H1 (cell line): Measurements from ENCODE around the gene STARD7. TPM values are rescaled to one million over a fixed set of nuclear protein-coding genes. Genes with fewer than 3 reads are reported as not detected.

Source experiments
- CTCF ChIA-PET: fragments of 300-600 bp; sonication (Branson Sonifier 250); formaldehyde crosslinking; loops from one replicate; lab custom pipeline; 2021; ENCODE audit not compliant: partially characterized antibody; lab: Charles Lee
- POLR2A ChIA-PET: fragments of 300-600 bp; sonication (Branson Sonifier 250); formaldehyde crosslinking; loops from one replicate; lab custom pipeline; 2021; ENCODE audit warnings: inconsistent platforms; ENCODE audit not compliant: partially characterized antibody; lab: Charles Lee
- DNase-seq, 2 experiments: peaks; one replicate each; pipeline versions ENCODE4 v3.0.0 to v3.0.0-alpha.2; 2010 to 2022; ENCODE audit warnings: low spot score in 2 of 2, low read depth in 1 of 2, mixed read lengths in 1 of 2
- FAIRE-seq: peaks from 2 replicates; lab custom pipeline; 2011; peaks lifted over from hg19 to GRCh38; lab: Jason Lieb, UNC
- H2AFZ ChIP-seq: 2 replicates; pipeline ENCODE4 v1.8.1; 2012; ENCODE audit warnings: low read length, inconsistent platforms
- H2AK5ac ChIP-seq: 2 replicates; pipeline ENCODE4 v1.6.1; 2013; ENCODE audit warnings: low read depth, low read length
- H2BK120ac ChIP-seq: replicated peaks from 2 replicates; pipeline ENCODE3; 2013; ENCODE audit warnings: low read depth, low read length, inconsistent platforms
- H2BK12ac ChIP-seq: 2 replicates; pipeline ENCODE4 v1.6.1; 2013; ENCODE audit warnings: low read depth, low read length
- H2BK15ac ChIP-seq: 2 replicates; pipeline ENCODE4 v1.6.1; 2013; ENCODE audit warnings: low read length
- H2BK20ac ChIP-seq: 2 replicates; pipeline ENCODE4 v1.6.1; 2013; ENCODE audit warnings: low read length
- H2BK5ac ChIP-seq: 2 replicates; pipeline ENCODE4 v1.6.1; 2013; ENCODE audit warnings: low read depth, low read length
- H3K14ac ChIP-seq: 2 replicates; pipeline ENCODE4 v1.6.1; 2013; ENCODE audit warnings: inconsistent platforms; ENCODE audit not compliant: insufficient read length
- H3K18ac ChIP-seq: 2 replicates; pipeline ENCODE4 v1.6.1; 2013; ENCODE audit warnings: low read length; ENCODE audit errors: extremely low read depth
- H3K23ac ChIP-seq: 2 replicates; pipeline ENCODE4 v1.6.1; 2013; ENCODE audit warnings: inconsistent platforms; ENCODE audit not compliant: insufficient read length
- H3K23me2 ChIP-seq: 2 replicates; pipeline ENCODE4 v1.6.1; 2013; ENCODE audit warnings: low read depth, low read length
- H3K27ac ChIP-seq: 2 replicates; pipeline ENCODE4 v1.6.1; 2011; ENCODE audit warnings: low read depth, low read length, inconsistent platforms
- H3K27me3 ChIP-seq, 4 experiments: replicated peaks in 1 of 4; 1 replicate in 1 of 4; 2 replicates in 3 of 4; pipeline versions ENCODE4 v1.6.1 to v1.8.1; 2011 to 2013; ENCODE audit warnings: low read length in 3 of 4, mild to moderate bottlenecking in 3 of 4, inconsistent platforms in 2 of 4, mixed read lengths in 2 of 4, moderate library complexity in 1 of 4; ENCODE audit not compliant: control insufficient read depth in 3 of 4, insufficient read depth in 3 of 4; ENCODE audit errors: extremely low read depth in 1 of 4
- H3K36me3 ChIP-seq, 4 experiments: 2 replicates each; pipeline versions ENCODE4 v1.6.1 to v1.8.1; 2011 to 2013; ENCODE audit warnings: mild to moderate bottlenecking in 4 of 4, low read length in 3 of 4, moderate library complexity in 2 of 4, control low read depth in 1 of 4, inconsistent platforms in 1 of 4; ENCODE audit not compliant: insufficient read depth in 4 of 4, control insufficient read depth in 2 of 4
- H3K4ac ChIP-seq: replicated peaks from 2 replicates; pipeline ENCODE3; 2013; ENCODE audit warnings: low read length, low read depth, mixed read lengths, inconsistent platforms; ENCODE audit not compliant: insufficient read length
- H3K4me1 ChIP-seq, 4 experiments: replicated peaks in 1 of 4; 1 replicate in 1 of 4; 2 replicates in 3 of 4; pipeline versions ENCODE4 v1.6.1 to v1.8.1; 2011 to 2013; ENCODE audit warnings: low read length in 3 of 4, inconsistent platforms in 2 of 4, mixed read lengths in 1 of 4; ENCODE audit not compliant: insufficient read depth in 4 of 4, control insufficient read depth in 3 of 4
- H3K4me2 ChIP-seq, 2 experiments: 2 replicates each; pipeline versions ENCODE4 v1.6.1 to v1.8.1; 2011 to 2013; ENCODE audit warnings: low read depth in 2 of 2, low read length in 2 of 2, control low read depth in 1 of 2, inconsistent platforms in 1 of 2, mild to moderate bottlenecking in 1 of 2; ENCODE audit not compliant: insufficient read depth in 1 of 2
- H3K4me3 ChIP-seq, 4 experiments: fragments of 200-600, 300-600 bp in 1 of 4; sonication (generic), shearing (Covaris generic), sonication (Bioruptor Twin) in 1 of 4; 2 replicates each; pipeline versions ENCODE4 v1.5.1 to v1.8.1; 2011 to 2016; ENCODE audit warnings: low read length in 4 of 4, low read depth in 3 of 4, control low read depth in 2 of 4, inconsistent platforms in 2 of 4, mild to moderate bottlenecking in 2 of 4, mixed read lengths in 1 of 4, moderate library complexity in 1 of 4; ENCODE audit not compliant: insufficient read depth in 2 of 4; ENCODE audit errors: extremely low read depth in 1 of 4
- H3K56ac ChIP-seq: replicated peaks from 2 replicates; pipeline ENCODE3; 2013; ENCODE audit warnings: low read depth, mild to moderate bottlenecking, mixed read lengths, low read length, inconsistent platforms; ENCODE audit not compliant: insufficient read length
- H3K79me1 ChIP-seq: 2 replicates; pipeline ENCODE4 v1.6.1; 2013; ENCODE audit warnings: low read depth, low read length, control low read depth
- H3K79me2 ChIP-seq, 2 experiments: 2 replicates each; pipeline versions ENCODE4 v1.6.1 to v1.8.1; 2012 to 2013; ENCODE audit warnings: low read length in 2 of 2, mild to moderate bottlenecking in 2 of 2, inconsistent platforms in 1 of 2; ENCODE audit not compliant: insufficient read depth in 2 of 2, control insufficient read depth in 1 of 2
- H3K9ac ChIP-seq, 4 experiments: replicated peaks in 1 of 4; 1 replicate in 1 of 4; 2 replicates in 3 of 4; pipeline versions ENCODE4 v1.6.1 to v1.8.1; 2011 to 2013; ENCODE audit warnings: low read depth in 3 of 4, low read length in 3 of 4, control low read depth in 2 of 4, mild to moderate bottlenecking in 2 of 4, moderate library complexity in 2 of 4, inconsistent platforms in 1 of 4; ENCODE audit errors: extremely low read depth in 1 of 4
- H3K9me3 ChIP-seq, 2 experiments: 2 replicates each; pipeline versions ENCODE4 v1.6.1 to v1.8.1; 2012 to 2013; ENCODE audit warnings: mild to moderate bottlenecking in 2 of 2, moderate library complexity in 2 of 2, control low read depth in 1 of 2, inconsistent platforms in 1 of 2, low read depth in 1 of 2, low read length in 1 of 2, mixed read lengths in 1 of 2; ENCODE audit not compliant: insufficient read depth in 2 of 2
- H4K20me1 ChIP-seq, 2 experiments: replicated peaks in 1 of 2; 2 replicates each; pipeline versions ENCODE3 to v1.8.1; 2011 to 2013; ENCODE audit warnings: inconsistent platforms in 2 of 2, low read length in 2 of 2, mild to moderate bottlenecking in 1 of 2; ENCODE audit not compliant: insufficient read depth in 2 of 2, control insufficient read depth in 1 of 2
- H4K5ac ChIP-seq: 2 replicates; pipeline ENCODE4 v1.6.1; 2013; ENCODE audit warnings: low read length, low read depth, mixed read lengths, inconsistent platforms; ENCODE audit not compliant: insufficient read length
- H4K8ac ChIP-seq: 2 replicates; pipeline ENCODE4 v1.8.0; 2013; ENCODE audit warnings: mild to moderate bottlenecking, moderate library complexity, low read length, inconsistent platforms; ENCODE audit not compliant: insufficient read depth; ENCODE audit errors: extremely low read depth
- H4K91ac ChIP-seq: replicated peaks from 2 replicates; pipeline ENCODE3; 2013; ENCODE audit warnings: low read length, mixed read lengths, inconsistent platforms; ENCODE audit not compliant: insufficient read length
- CTCF ChIP-seq, 3 experiments: IDR thresholded peaks; 1 replicate in 2 of 3; 2 replicates in 1 of 3; pipeline versions ENCODE4 v1.5.1 to v1.6.1; 2011; ENCODE audit warnings: low read length in 3 of 3, mild to moderate bottlenecking in 3 of 3, inconsistent platforms in 2 of 3, low read depth in 1 of 3, moderate library complexity in 1 of 3; ENCODE audit not compliant: insufficient read depth in 1 of 3; ENCODE audit errors: control extremely low read depth in 1 of 3
- MAFK ChIP-seq: IDR thresholded peaks from 2 replicates; pipeline ENCODE4 v1.6.1; 2012; ENCODE audit warnings: low read depth, mild to moderate bottlenecking, improper control_type of control experiment, low read length
- POU5F1 ChIP-seq: IDR thresholded peaks from 2 replicates; pipeline ENCODE4 v1.6.1; 2011; ENCODE audit warnings: low read depth, mild to moderate bottlenecking, low read length, moderate library complexity
- WGBS, 2 experiments: shearing (Covaris generic) in 1 of 2; methylation state at CpG; one replicate each; pipeline versions ENCODE4 v1.1.6 to v1.1.7; 2013 to 2015; ENCODE audit warnings: low lambda C conversion rate in 2 of 2, mixed read lengths in 2 of 2, inconsistent platforms in 1 of 2, low coverage in 1 of 2, missing lambda C conversion rate in 1 of 2; ENCODE audit not compliant: insufficient replicate concordance in 2 of 2, insufficient coverage in 1 of 2, insufficient read length in 1 of 2; ENCODE audit errors: extremely low coverage in 1 of 2, missing lambda C conversion rate in 1 of 2; 5-methylcytosine and 5-hydroxymethylcytosine counted together
- polyA plus RNA-seq, 7 experiments: library from polyadenylated mRNA; depleted of rRNA in 3 of 7; stranded (reverse) in 5 of 7; unstranded in 2 of 7; fragments of >200 nt in 5 of 7; fragments of 200-250 nt in 2 of 7; gene quantifications; 1 replicate in 5 of 7; 2 replicates in 1 of 7; 4 replicates in 1 of 7; pipeline versions ENCODE4 v1.2.1 to v1.2.3, GENCODE V29; 2011 to 2013; ENCODE audit warnings: missing spikeins in 2 of 7, mixed read lengths in 2 of 7
- total RNA-seq: library from RNA; stranded (reverse); fragmentation: NEBNext Ultra II Directional; extraction: Animal tissue kit (Norgen Biotek cat#: 25700); gene quantifications from 2 replicates; pipeline ENCODE4 v1.2.1, GENCODE V29; 2021

STARD7 gene
- total and polyA plus RNA-seq, 2 of the 8 experiments (the other 6 are each of a cell fraction or from before 2014, with no cell fraction given) = 89.1 to 200 TPM

GRCh38 chr2:96176661-96177060 is 32.0 kb downstream of the STARD7 start:
- Histone ChIP-seq H3K14ac (no peak overlapping the region), H4K8ac (no peak overlapping the region), H3K23me2 (no peaks in the 10 kb centered on the region), H3K27ac (no peak overlapping the region), H3K27me3 (no peaks in the 10 kb centered on the region), H4K20me1 (no peaks in the 10 kb centered on the region), H3K9me3 (no peaks in the 10 kb centered on the region), H2AK5ac (no peak overlapping the region), H2BK120ac (no peak overlapping the region), H2BK20ac (no peak overlapping the region), H3K9ac (no peak overlapping the region), H3K79me1 (no peaks in the 10 kb centered on the region), H3K4me2 (no peak overlapping the region), H2AFZ (no peak overlapping the region), H3K23ac (no peak overlapping the region), H3K79me2 (no peaks in the 10 kb centered on the region), H3K4me3 (no peak overlapping the region), H3K4me1 (no peaks in the 10 kb centered on the region), H3K4ac (no peak overlapping the region), H2BK12ac (no peak overlapping the region), H4K91ac (no peak overlapping the region), H2BK5ac (no peak overlapping the region), H4K5ac (no peak overlapping the region), H3K36me3 (no peaks in the 10 kb centered on the region), H2BK15ac (no peak overlapping the region), H3K18ac (no peak overlapping the region), H3K56ac (no peak overlapping the region)
- TF ChIP-seq CTCF (IDR thresholded peaks at IDR 0.05; ENCODE audit: control extremely low read depth in 1 of 3, insufficient read depth in 1 of 3, low read depth in 1 of 3, low read length in 3 of 3) = no peak
- no peak for TF ChIP-seq POU5F1
- no peak for TF ChIP-seq MAFK
- no peak for FAIRE-seq
- WGBS, 2 experiments = 93% methylated on average over 4 of the region's 4 CpGs; no CpG with 5 or more reads in 1 of the 2 experiments
- DNase-seq = no peak
- CTCF ChIA-PET = interaction anchor here (1.4 to 5.6 kb wide), 8 partner anchors 24 to 153 kb away, joined by 5 to 155 read pairs (median 8); partner anchors contain the start of genes ASTL and DUSP2
- POLR2A ChIA-PET = interaction anchor here (4.8 kb wide), 1 partner anchor 38 kb away, joined by 11 read pairs; the partner anchor contains the start of gene ASTL
